ENCODE measurements around the gene ABHD6. TPM values are rescaled to one million over a fixed set of nuclear protein-coding genes. Genes with fewer than 3 reads are reported as not detected.
"Not testable (repeated sequence)": the region's sequence is repeated elsewhere in the genome, so short reads cannot be mapped to it uniquely, and the experiment has no call there.

Gene ABHD6
- total and polyA plus RNA-seq, 2 donors: 5.4 to 7.6 TPM

GRCh38 chr3:58235970-58236369 is 1.6 kb upstream of the ABHD6 start:
- no peak overlapping the region for H3K4me3 ChIP-seq (ENCODE audit: low read length in 2 of 2)
- H3K27me3 ChIP-seq (ENCODE audit: control insufficient read depth in 2 of 2, insufficient read depth in 1 of 2, low read length in 1 of 2): peaks cover 3 to 23% of the 10 kb centered on the region in 2 donors
- no peaks in the 10 kb centered on the region for H3K36me3 ChIP-seq (ENCODE audit: control insufficient read depth in 2 of 2, insufficient read depth in 2 of 2, low read length in 1 of 2)
- H3K4me1 ChIP-seq (ENCODE audit: control insufficient read depth in 2 of 2, insufficient read depth in 2 of 2, low read length in 2 of 2): peaks cover 7 to 19% of the 10 kb centered on the region in 2 donors
- DNase-seq (ENCODE audit: low read depth in 6 of 9, low spot score in 9 of 9): no peak
- WGBS: 97% methylated on average over 4 of the region's 4 CpGs
- no peaks in the 10 kb centered on the region for H3K9me3 ChIP-seq (ENCODE audit: control insufficient read depth in 2 of 2, insufficient read depth in 1 of 2, low read length in 1 of 2)
- H3K27ac ChIP-seq (ENCODE audit: low read depth in 1 of 2, low read length in 1 of 2): no peak overlapping the region

DNA sequence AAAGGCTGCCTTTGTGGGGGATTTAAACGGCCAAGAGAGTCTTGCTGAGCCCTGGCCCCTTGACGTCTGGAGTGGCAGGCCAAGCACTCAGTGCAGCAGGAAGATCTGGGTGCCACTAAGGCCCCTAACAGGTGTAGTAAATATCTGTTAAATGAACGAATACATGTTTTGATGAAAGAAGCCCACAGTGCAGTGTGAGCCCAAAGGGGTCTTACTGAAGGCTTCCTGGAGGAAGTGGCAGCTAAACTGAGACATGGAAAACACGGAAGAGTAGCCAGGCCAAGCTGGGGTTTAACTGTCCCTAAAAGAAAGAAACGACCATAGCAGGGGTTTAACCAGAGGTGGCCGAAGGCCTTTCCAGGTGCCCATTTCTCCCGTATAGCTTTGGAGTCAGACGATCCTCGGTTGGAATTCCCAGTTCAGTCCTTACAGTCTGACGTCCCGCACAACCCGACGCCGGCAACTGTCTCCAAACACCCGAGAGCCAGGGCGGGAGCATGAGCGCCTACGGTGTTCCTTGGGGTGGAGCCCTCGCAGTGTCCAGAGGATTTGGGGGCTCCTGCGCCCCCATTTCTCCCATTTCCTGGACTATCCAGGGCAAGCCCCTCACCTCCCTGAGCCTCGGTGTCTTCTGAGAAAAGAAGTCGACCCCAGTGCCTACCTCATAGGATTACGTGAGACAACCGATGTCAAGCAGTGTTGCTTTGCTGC is 910 bp upstream of the ABHD6 start:
- Histone ChIP-seq H3K27me3 (ENCODE audit: control insufficient read depth in 2 of 2, insufficient read depth in 1 of 2, low read length in 1 of 2) (peaks cover 3 to 23% of the 10 kb centered on the region in 2 donors), H3K4me3 (ENCODE audit: low read length in 2 of 2) (peak overlapping the region; percentile 71 to 86), H3K4me1 (ENCODE audit: control insufficient read depth in 2 of 2, insufficient read depth in 2 of 2, low read length in 2 of 2) (peaks cover 7 to 19% of the 10 kb centered on the region in 2 donors), H3K9me3 (ENCODE audit: control insufficient read depth in 2 of 2, insufficient read depth in 1 of 2, low read length in 1 of 2) (no peaks in the 10 kb centered on the region), H3K27ac (ENCODE audit: low read depth in 1 of 2, low read length in 1 of 2) (no peak overlapping the region), H3K36me3 (ENCODE audit: control insufficient read depth in 2 of 2, insufficient read depth in 2 of 2, low read length in 1 of 2) (no peaks in the 10 kb centered on the region)
- WGBS: 21% methylated on average over 24 of the region's 24 CpGs
- DNase-seq (ENCODE audit: low read depth in 6 of 9, low spot score in 9 of 9): no peak

GRCh38 chr3:58237941-58238681 is 519 bp downstream of the ABHD6 start:
- peaks cover 3 to 23% of the 10 kb centered on the region in 2 donors for H3K27me3 ChIP-seq (ENCODE audit: control insufficient read depth in 2 of 2, insufficient read depth in 1 of 2, low read length in 1 of 2)
- no peaks in the 10 kb centered on the region for H3K36me3 ChIP-seq (ENCODE audit: control insufficient read depth in 2 of 2, insufficient read depth in 2 of 2, low read length in 1 of 2)
- peak in 5 of 9 donors; percentile 23 to 56 (median 33) for DNase-seq (ENCODE audit: low read depth in 6 of 9, low spot score in 9 of 9)
- peak overlapping the region in 1 of 2 donors; percentile 68 for H3K27ac ChIP-seq (ENCODE audit: low read depth in 1 of 2, low read length in 1 of 2)
- peak overlapping the region; percentile 71 to 86 for H3K4me3 ChIP-seq (ENCODE audit: low read length in 2 of 2)
- peaks cover 7 to 19% of the 10 kb centered on the region in 2 donors for H3K4me1 ChIP-seq (ENCODE audit: control insufficient read depth in 2 of 2, insufficient read depth in 2 of 2, low read length in 2 of 2)
- under 1% methylated on average over 53 of the region's 53 CpGs for WGBS
- H3K9me3 ChIP-seq (ENCODE audit: control insufficient read depth in 2 of 2, insufficient read depth in 1 of 2, low read length in 1 of 2): no peaks in the 10 kb centered on the region

- peak overlapping the region in 1 of 2 donors; percentile 8 for H3K27ac ChIP-seq (ENCODE audit: low read depth in 1 of 2, low read length in 1 of 2)
- H3K36me3 ChIP-seq (ENCODE audit: control insufficient read depth in 2 of 2, insufficient read depth in 2 of 2, low read length in 1 of 2): no peaks in the 10 kb centered on the region
- H3K4me1 ChIP-seq (ENCODE audit: control insufficient read depth in 2 of 2, insufficient read depth in 2 of 2, low read length in 2 of 2): peaks cover 7 to 19% of the 10 kb centered on the region in 2 donors
- peaks cover 3 to 21% of the 10 kb centered on the region in 2 donors for H3K27me3 ChIP-seq (ENCODE audit: control insufficient read depth in 2 of 2, insufficient read depth in 1 of 2, low read length in 1 of 2)
- DNase-seq (ENCODE audit: low read depth in 6 of 9, low spot score in 9 of 9): no peak
- no peaks in the 10 kb centered on the region for H3K9me3 ChIP-seq (ENCODE audit: control insufficient read depth in 2 of 2, insufficient read depth in 1 of 2, low read length in 1 of 2)
- peak overlapping the region in 1 of 2 donors; percentile 86 for H3K4me3 ChIP-seq (ENCODE audit: low read length in 2 of 2)
- 92% methylated on average over 7 of the region's 7 CpGs for WGBS
These were observed 1.2 kb downstream of the ABHD6 start for GRCh38 chr3:58238830-58239229.

GRCh38 chr3:58241306-58242044 is 3.9 kb downstream of the ABHD6 start:
- H3K4me1 ChIP-seq (ENCODE audit: control insufficient read depth in 2 of 2, insufficient read depth in 2 of 2, low read length in 2 of 2): peaks cover 7 to 17% of the 10 kb centered on the region in 2 donors
- H3K27ac ChIP-seq (ENCODE audit: low read depth in 1 of 2, low read length in 1 of 2): no peak overlapping the region
- WGBS: 97% methylated on average over 4 of the region's 4 CpGs
- no peaks in the 10 kb centered on the region for H3K36me3 ChIP-seq (ENCODE audit: control insufficient read depth in 2 of 2, insufficient read depth in 2 of 2, low read length in 1 of 2)
- H3K4me3 ChIP-seq (ENCODE audit: low read length in 2 of 2): no peak overlapping the region
- no peak for DNase-seq (ENCODE audit: low read depth in 6 of 9, low spot score in 9 of 9)
- H3K27me3 ChIP-seq (ENCODE audit: control insufficient read depth in 2 of 2, insufficient read depth in 1 of 2, low read length in 1 of 2): peaks cover 0 to 13% of the 10 kb centered on the region in 2 donors
- H3K9me3 ChIP-seq (ENCODE audit: control insufficient read depth in 2 of 2, insufficient read depth in 1 of 2, low read length in 1 of 2): no peaks in the 10 kb centered on the region

DNA sequence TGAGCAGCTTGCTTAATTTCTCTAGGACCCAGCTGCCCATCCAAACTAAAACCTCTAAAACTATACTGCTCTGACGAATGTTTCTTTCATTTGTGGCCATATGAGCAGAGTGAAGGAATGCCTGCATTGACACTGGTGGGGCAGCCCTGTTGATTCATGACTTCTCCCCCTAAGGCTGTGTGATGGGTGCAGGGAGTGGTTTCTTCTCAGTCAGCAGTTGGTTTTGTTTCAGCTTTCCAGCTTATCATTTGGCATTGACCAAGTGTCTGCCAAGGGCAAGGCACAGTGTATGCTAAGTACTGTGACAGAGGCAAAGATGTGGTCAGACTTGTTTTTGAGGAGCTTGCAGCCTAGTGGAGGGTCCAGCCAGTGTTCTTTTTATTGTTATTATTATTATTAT is 4.7 kb downstream of the ABHD6 start:
- no peaks in the 10 kb centered on the region for H3K36me3 ChIP-seq (ENCODE audit: control insufficient read depth in 2 of 2, insufficient read depth in 2 of 2, low read length in 1 of 2)
- WGBS: 96% methylated on average over 1 of the region's 1 CpG
- no peak overlapping the region for H3K27ac ChIP-seq (ENCODE audit: low read depth in 1 of 2, low read length in 1 of 2)
- no peak overlapping the region for H3K4me3 ChIP-seq (ENCODE audit: low read length in 2 of 2)
- peaks cover 2 to 10% of the 10 kb centered on the region in 2 donors for H3K4me1 ChIP-seq (ENCODE audit: control insufficient read depth in 2 of 2, insufficient read depth in 2 of 2, low read length in 2 of 2)
- no peak for DNase-seq (ENCODE audit: low read depth in 6 of 9, low spot score in 9 of 9)
- H3K9me3 ChIP-seq (ENCODE audit: control insufficient read depth in 2 of 2, insufficient read depth in 1 of 2, low read length in 1 of 2): no peaks in the 10 kb centered on the region
- H3K27me3 ChIP-seq (ENCODE audit: control insufficient read depth in 2 of 2, insufficient read depth in 1 of 2, low read length in 1 of 2): peaks cover 0 to 8% of the 10 kb centered on the region in 2 donors

DNA sequence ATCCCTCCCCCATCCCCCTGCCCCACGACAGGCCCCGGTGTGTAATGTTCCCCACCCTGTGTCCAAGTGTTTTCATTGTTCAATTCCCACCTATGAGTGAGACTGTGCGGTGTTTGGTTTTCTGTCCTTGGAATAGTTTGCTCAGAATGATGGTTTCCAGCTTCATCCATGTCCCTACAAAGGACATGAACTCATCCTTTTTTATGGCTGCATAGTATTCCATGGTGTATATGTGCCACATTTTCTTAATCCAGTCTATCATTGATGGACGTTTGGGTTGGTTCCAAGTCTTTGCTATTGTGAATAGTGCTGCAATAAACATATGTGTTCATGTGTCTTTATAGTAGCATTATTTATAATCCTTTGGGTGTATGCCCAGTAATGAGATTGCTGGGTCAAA is 5.3 kb downstream of the ABHD6 start:
- not testable (repeated sequence) for H3K27me3 ChIP-seq (ENCODE audit: control insufficient read depth in 2 of 2, insufficient read depth in 1 of 2, low read length in 1 of 2); H3K9me3 ChIP-seq (ENCODE audit: control insufficient read depth in 2 of 2, insufficient read depth in 1 of 2, low read length in 1 of 2); DNase-seq (ENCODE audit: low read depth in 6 of 9, low spot score in 9 of 9); H3K27ac ChIP-seq (ENCODE audit: low read depth in 1 of 2, low read length in 1 of 2); H3K4me3 ChIP-seq (ENCODE audit: low read length in 2 of 2); H3K4me1 ChIP-seq (ENCODE audit: control insufficient read depth in 2 of 2, insufficient read depth in 2 of 2, low read length in 2 of 2); H3K36me3 ChIP-seq (ENCODE audit: control insufficient read depth in 2 of 2, insufficient read depth in 2 of 2, low read length in 1 of 2)
- 75% methylated on average over 4 of the region's 4 CpGs for WGBS

GRCh38 chr3:58243976-58244585 is 6.5 kb downstream of the ABHD6 start:
- Histone ChIP-seq H3K27me3 (ENCODE audit: control insufficient read depth in 2 of 2, insufficient read depth in 1 of 2, low read length in 1 of 2) (no peaks in the 10 kb centered on the region), H3K4me1 (ENCODE audit: control insufficient read depth in 2 of 2, insufficient read depth in 2 of 2, low read length in 2 of 2) (no peaks in the 10 kb centered on the region), H3K9me3 (ENCODE audit: control insufficient read depth in 2 of 2, insufficient read depth in 1 of 2, low read length in 1 of 2) (no peaks in the 10 kb centered on the region), H3K27ac (ENCODE audit: low read depth in 1 of 2, low read length in 1 of 2) (no peak overlapping the region), H3K4me3 (ENCODE audit: low read length in 2 of 2) (no peak overlapping the region), H3K36me3 (ENCODE audit: control insufficient read depth in 2 of 2, insufficient read depth in 2 of 2, low read length in 1 of 2) (no peaks in the 10 kb centered on the region)
- no peak for DNase-seq (ENCODE audit: low read depth in 6 of 9, low spot score in 9 of 9)
- WGBS: 99% methylated on average over 6 of the region's 6 CpGs

Data from thymus (tissue), 11 donors.